HEK293T (cell line): Measurements from ENCODE around the gene SZRD1.

Experiments used
- ARNT ChIP-seq: fragments of 450-650 bp; IDR thresholded peaks from 2 replicates; pipeline ENCODE4 v1.6.1; 2017; ENCODE audit warnings: mild to moderate bottlenecking
- BHLHE40 ChIP-seq: fragments of 450-650 bp; IDR thresholded peaks from 2 replicates; pipeline ENCODE4 v1.6.1; 2016; ENCODE audit warnings: mild to moderate bottlenecking, moderate library complexity, borderline replicate concordance
- CTBP1 ChIP-seq: fragments of 450-650 bp; IDR thresholded peaks from 2 replicates; pipeline ENCODE4 v1.6.1; 2016; ENCODE audit warnings: borderline replicate concordance
- FOXA1 ChIP-seq: fragments of 450-650 bp; IDR thresholded peaks from 2 replicates; pipeline ENCODE4 v1.6.1; 2016; ENCODE audit warnings: mild to moderate bottlenecking
- FOXM1 ChIP-seq: fragments of 450-650 bp; IDR thresholded peaks from 2 replicates; pipeline ENCODE4 v1.6.1; 2017; ENCODE audit warnings: mild to moderate bottlenecking, borderline replicate concordance
- L3MBTL2 ChIP-seq: fragments of 450-650 bp; conservative IDR thresholded peaks from 2 replicates; pipeline ENCODE4 v1.6.1; 2016; ENCODE audit warnings: mild to moderate bottlenecking
- NFRKB ChIP-seq: fragments of 450-650 bp; IDR thresholded peaks from 2 replicates; pipeline ENCODE4 v1.6.1; 2016; ENCODE audit warnings: mild to moderate bottlenecking, moderate library complexity
- PKNOX1 ChIP-seq: fragments of 450-650 bp; IDR thresholded peaks from 2 replicates; pipeline ENCODE4 v1.6.1; 2016
- SP1 ChIP-seq: fragments of 450-650 bp; IDR thresholded peaks from 2 replicates; pipeline ENCODE4 v1.6.1; 2017
- SUZ12 ChIP-seq: fragments of 450-650 bp; IDR thresholded peaks from 2 replicates; pipeline ENCODE4 v1.6.1; 2016; ENCODE audit warnings: mild to moderate bottlenecking
- TARDBP ChIP-seq: fragments of 450-650 bp; IDR thresholded peaks from 2 replicates; pipeline ENCODE4 v1.6.1; 2016
- ZNF384 ChIP-seq: fragments of 450-650 bp; IDR thresholded peaks from 2 replicates; pipeline ENCODE4 v1.6.1; 2016

DNA sequence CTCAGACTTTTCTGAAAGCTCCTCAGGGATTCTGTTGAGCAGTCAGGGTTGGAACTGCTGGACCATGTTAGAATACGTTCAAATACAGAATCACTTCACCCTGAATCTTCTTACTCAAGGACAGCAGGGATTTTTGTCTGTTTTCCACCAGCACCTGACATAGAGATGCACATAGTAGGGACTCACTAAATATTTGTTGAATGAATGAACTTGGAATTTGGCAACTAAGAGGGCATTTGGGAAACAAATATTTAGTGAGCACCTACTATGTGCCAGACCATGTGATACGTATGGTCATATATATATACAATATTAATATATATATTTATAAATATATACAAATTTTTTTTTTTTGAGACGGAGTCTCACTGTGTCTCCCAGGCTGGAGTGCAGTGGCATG, 10.2 kb upstream of the SZRD1 start:
- TF ChIP-seq NFRKB: no peak
- no peak for TF ChIP-seq TARDBP
- TF ChIP-seq SP1: no peak
- no peak for TF ChIP-seq SUZ12
- TF ChIP-seq PKNOX1: no peak
- TF ChIP-seq FOXM1: no peak
- TF ChIP-seq BHLHE40: no peak
- no peak for TF ChIP-seq FOXA1
- TF ChIP-seq CTBP1: no peak
- TF ChIP-seq ZNF384: no peak
- no peak for TF ChIP-seq ARNT
- no peak for TF ChIP-seq L3MBTL2
